Measurements from ENCODE around the gene GSAP. TPM values are rescaled to one million over a fixed set of nuclear protein-coding genes. Genes with fewer than 3 reads are reported as not detected.

GSAP gene
- total RNA-seq, 1 experiment from 2014 or later, result 2.0 TPM

DNA sequence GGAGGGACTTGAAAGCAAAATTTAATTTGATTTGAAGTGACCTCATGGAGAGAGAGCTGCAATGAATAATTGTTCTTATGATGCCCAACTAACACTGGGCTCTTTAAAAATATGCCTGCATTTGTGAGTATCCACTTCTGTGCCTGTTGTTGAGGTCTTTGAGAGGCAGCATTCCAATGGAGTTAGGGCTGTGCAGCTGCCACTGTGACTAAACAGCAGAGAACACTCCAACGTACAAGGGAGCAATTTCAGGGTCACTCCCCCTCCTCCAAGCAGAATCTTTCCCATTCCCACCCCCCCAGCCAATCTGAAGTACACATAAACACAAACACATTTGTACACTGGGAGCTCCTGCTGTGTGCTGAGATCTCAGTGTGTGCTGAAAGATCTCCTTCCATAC, 28.0 kb upstream of the GSAP start:
- H3K4me1 Mint-ChIP-seq, result peaks cover 20% of the 10 kb centered on the region
- ATAC-seq (no peak), DNase-seq (ENCODE audit: low spot score) (no peak)
- H3K4me3 Mint-ChIP-seq, result no peak overlapping the region
- no peak overlapping the region for H3K27ac Mint-ChIP-seq
- no peaks in the 10 kb centered on the region for H3K36me3 Mint-ChIP-seq
- TF ChIP-seq, protein P1, sequence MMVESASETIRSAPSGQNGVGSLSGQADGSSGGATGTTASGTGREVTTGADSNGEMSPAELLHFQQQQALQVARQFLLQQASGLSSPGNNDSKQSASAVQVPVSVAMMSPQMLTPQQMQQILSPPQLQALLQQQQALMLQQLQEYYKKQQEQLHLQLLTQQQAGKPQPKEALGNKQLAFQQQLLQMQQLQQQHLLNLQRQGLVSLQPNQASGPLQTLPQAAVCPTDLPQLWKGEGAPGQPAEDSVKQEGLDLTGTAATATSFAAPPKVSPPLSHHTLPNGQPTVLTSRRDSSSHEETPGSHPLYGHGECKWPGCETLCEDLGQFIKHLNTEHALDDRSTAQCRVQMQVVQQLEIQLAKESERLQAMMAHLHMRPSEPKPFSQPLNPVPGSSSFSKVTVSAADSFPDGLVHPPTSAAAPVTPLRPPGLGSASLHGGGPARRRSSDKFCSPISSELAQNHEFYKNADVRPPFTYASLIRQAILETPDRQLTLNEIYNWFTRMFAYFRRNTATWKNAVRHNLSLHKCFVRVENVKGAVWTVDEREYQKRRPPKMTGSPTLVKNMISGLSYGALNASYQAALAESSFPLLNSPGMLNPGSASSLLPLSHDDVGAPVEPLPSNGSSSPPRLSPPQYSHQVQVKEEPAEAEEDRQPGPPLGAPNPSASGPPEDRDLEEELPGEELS (CRISPR knock-in tag; IDR thresholded peaks at IDR 0.05), result no peak
- TF ChIP-seq ATF6 (CRISPR knock-in tag; IDR thresholded peaks at IDR 0.05) (no peak), ESRRA (CRISPR knock-in tag; IDR thresholded peaks at IDR 0.05; ENCODE audit: borderline replicate concordance) (no peak), TCF7 (CRISPR knock-in tag; IDR thresholded peaks at IDR 0.05; ENCODE audit: low read depth) (no peak), NFYB (CRISPR knock-in tag; conservative IDR thresholded peaks at IDR 0.05; ENCODE audit: low read depth) (no peak), ATF1 (CRISPR knock-in tag; IDR thresholded peaks at IDR 0.05) (no peak), E2F5 (CRISPR knock-in tag; IDR thresholded peaks at IDR 0.05) (no peak), ZNF532 (CRISPR knock-in tag; IDR thresholded peaks at IDR 0.05; ENCODE audit: borderline replicate concordance) (no peak), ZNF396 (CRISPR knock-in tag; IDR thresholded peaks at IDR 0.05; ENCODE audit: borderline replicate concordance) (no peak)
- TF ChIP-seq, protein P2, sequence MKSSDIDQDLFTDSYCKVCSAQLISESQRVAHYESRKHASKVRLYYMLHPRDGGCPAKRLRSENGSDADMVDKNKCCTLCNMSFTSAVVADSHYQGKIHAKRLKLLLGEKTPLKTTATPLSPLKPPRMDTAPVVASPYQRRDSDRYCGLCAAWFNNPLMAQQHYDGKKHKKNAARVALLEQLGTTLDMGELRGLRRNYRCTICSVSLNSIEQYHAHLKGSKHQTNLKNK (CRISPR knock-in tag; IDR thresholded peaks at IDR 0.05), result no peak
- TF ChIP-seq, protein P3, sequence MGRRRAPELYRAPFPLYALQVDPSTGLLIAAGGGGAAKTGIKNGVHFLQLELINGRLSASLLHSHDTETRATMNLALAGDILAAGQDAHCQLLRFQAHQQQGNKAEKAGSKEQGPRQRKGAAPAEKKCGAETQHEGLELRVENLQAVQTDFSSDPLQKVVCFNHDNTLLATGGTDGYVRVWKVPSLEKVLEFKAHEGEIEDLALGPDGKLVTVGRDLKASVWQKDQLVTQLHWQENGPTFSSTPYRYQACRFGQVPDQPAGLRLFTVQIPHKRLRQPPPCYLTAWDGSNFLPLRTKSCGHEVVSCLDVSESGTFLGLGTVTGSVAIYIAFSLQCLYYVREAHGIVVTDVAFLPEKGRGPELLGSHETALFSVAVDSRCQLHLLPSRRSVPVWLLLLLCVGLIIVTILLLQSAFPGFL (CRISPR knock-in tag; IDR thresholded peaks at IDR 0.05; ENCODE audit: borderline replicate concordance), result no peak
- ChIA-PET CTCF (interaction anchor here (0.7 to 1.4 kb wide), 2 partner anchors 10 to 37 kb away, joined by 3 to 4 read pairs; no protein-coding TSS in a partner anchor), POLR2A (no interaction called here)
- no peaks in the 10 kb centered on the region for H3K27me3 Mint-ChIP-seq (ENCODE audit: low read depth)
- H3K9me3 Mint-ChIP-seq, result no peaks in the 10 kb centered on the region

DNA sequence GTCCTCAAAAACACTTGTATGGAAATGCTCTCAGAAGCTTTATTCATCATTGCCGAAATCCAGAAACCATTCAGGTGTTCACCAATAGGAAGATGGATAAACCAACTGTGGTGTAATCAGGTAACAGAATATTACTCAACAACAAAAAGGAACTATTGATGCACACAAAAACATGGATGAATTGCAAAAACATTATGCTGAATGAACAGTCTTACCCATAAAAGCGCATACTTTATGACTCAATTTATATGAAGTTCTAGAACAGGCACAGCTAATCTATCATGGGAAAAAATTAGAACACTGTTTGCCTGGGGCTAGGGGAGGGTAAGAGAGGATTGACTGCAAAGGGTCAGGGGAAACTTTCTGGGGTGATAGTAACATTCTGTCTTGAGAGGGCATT, 26.9 kb upstream of the GSAP start:
- POLR2A ChIA-PET, result interaction anchor here (0.7 kb wide), 1 partner anchor 280 kb away, joined by 3 read pairs; no protein-coding TSS in a partner anchor
- no peaks in the 10 kb centered on the region for H3K36me3 Mint-ChIP-seq
- no peak overlapping the region for H3K4me3 Mint-ChIP-seq
- DNase-seq (ENCODE audit: low spot score) (no peak), ATAC-seq (no peak)
- no peaks in the 10 kb centered on the region for H3K9me3 Mint-ChIP-seq
- no peaks in the 10 kb centered on the region for H3K27me3 Mint-ChIP-seq (ENCODE audit: low read depth)
- peaks cover 20% of the 10 kb centered on the region for H3K4me1 Mint-ChIP-seq
- H3K27ac Mint-ChIP-seq, result no peak overlapping the region
- TF ChIP-seq HMGA2 (CRISPR knock-in tag; IDR thresholded peaks at IDR 0.05) (no peak), ZNF138 (CRISPR knock-in tag; conservative IDR thresholded peaks at IDR 0.05) (no peak), NFE2L1 (CRISPR knock-in tag; IDR thresholded peaks at IDR 0.05) (no peak), ZNF423 (CRISPR knock-in tag; IDR thresholded peaks at IDR 0.05) (no peak), ZNF317 (CRISPR knock-in tag; IDR thresholded peaks at IDR 0.05; ENCODE audit: borderline replicate concordance, low read depth) (no peak), FOXP1 (CRISPR knock-in tag; IDR thresholded peaks at IDR 0.05; ENCODE audit: borderline replicate concordance) (no peak), E2F5 (CRISPR knock-in tag; IDR thresholded peaks at IDR 0.05) (no peak)
- TF ChIP-seq, protein P4, sequence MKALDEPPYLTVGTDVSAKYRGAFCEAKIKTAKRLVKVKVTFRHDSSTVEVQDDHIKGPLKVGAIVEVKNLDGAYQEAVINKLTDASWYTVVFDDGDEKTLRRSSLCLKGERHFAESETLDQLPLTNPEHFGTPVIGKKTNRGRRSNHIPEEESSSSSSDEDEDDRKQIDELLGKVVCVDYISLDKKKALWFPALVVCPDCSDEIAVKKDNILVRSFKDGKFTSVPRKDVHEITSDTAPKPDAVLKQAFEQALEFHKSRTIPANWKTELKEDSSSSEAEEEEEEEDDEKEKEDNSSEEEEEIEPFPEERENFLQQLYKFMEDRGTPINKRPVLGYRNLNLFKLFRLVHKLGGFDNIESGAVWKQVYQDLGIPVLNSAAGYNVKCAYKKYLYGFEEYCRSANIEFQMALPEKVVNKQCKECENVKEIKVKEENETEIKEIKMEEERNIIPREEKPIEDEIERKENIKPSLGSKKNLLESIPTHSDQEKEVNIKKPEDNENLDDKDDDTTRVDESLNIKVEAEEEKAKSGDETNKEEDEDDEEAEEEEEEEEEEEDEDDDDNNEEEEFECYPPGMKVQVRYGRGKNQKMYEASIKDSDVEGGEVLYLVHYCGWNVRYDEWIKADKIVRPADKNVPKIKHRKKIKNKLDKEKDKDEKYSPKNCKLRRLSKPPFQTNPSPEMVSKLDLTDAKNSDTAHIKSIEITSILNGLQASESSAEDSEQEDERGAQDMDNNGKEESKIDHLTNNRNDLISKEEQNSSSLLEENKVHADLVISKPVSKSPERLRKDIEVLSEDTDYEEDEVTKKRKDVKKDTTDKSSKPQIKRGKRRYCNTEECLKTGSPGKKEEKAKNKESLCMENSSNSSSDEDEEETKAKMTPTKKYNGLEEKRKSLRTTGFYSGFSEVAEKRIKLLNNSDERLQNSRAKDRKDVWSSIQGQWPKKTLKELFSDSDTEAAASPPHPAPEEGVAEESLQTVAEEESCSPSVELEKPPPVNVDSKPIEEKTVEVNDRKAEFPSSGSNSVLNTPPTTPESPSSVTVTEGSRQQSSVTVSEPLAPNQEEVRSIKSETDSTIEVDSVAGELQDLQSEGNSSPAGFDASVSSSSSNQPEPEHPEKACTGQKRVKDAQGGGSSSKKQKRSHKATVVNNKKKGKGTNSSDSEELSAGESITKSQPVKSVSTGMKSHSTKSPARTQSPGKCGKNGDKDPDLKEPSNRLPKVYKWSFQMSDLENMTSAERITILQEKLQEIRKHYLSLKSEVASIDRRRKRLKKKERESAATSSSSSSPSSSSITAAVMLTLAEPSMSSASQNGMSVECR (CRISPR knock-in tag; IDR thresholded peaks at IDR 0.05; ENCODE audit: borderline replicate concordance), result no peak
- CTCF ChIA-PET, result no interaction called here
